ENCODE measurements around the gene DISP3.

- TF ChIP-seq KDM1A (IDR thresholded peaks at IDR 0.05) (no peak), NFRKB (IDR thresholded peaks at IDR 0.05; ENCODE audit: low read depth) (no peak), RNF219 (CRISPR knock-in tag; IDR thresholded peaks at IDR 0.05) (no peak), ZNF444 (CRISPR knock-in tag; IDR thresholded peaks at IDR 0.05) (no peak), NR1H2 (CRISPR knock-in tag; IDR thresholded peaks at IDR 0.05) (no peak), NCOA6 (IDR thresholded peaks at IDR 0.05) (no peak), BHLHE40 (IDR thresholded peaks at IDR 0.05; ENCODE audit: low read length) (no peak), IRF1 (CRISPR knock-in tag; IDR thresholded peaks at IDR 0.05; ENCODE audit: borderline replicate concordance) (no peak)
- TF ChIP-seq, protein P1, sequence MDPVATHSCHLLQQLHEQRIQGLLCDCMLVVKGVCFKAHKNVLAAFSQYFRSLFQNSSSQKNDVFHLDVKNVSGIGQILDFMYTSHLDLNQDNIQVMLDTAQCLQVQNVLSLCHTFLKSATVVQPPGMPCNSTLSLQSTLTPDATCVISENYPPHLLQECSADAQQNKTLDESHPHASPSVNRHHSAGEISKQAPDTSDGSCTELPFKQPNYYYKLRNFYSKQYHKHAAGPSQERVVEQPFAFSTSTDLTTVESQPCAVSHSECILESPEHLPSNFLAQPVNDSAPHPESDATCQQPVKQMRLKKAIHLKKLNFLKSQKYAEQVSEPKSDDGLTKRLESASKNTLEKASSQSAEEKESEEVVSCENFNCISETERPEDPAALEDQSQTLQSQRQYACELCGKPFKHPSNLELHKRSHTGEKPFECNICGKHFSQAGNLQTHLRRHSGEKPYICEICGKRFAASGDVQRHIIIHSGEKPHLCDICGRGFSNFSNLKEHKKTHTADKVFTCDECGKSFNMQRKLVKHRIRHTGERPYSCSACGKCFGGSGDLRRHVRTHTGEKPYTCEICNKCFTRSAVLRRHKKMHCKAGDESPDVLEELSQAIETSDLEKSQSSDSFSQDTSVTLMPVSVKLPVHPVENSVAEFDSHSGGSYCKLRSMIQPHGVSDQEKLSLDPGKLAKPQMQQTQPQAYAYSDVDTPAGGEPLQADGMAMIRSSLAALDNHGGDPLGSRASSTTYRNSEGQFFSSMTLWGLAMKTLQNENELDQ (CRISPR knock-in tag; IDR thresholded peaks at IDR 0.05; ENCODE audit: borderline replicate concordance) = no peak
- TF ChIP-seq, protein P2, sequence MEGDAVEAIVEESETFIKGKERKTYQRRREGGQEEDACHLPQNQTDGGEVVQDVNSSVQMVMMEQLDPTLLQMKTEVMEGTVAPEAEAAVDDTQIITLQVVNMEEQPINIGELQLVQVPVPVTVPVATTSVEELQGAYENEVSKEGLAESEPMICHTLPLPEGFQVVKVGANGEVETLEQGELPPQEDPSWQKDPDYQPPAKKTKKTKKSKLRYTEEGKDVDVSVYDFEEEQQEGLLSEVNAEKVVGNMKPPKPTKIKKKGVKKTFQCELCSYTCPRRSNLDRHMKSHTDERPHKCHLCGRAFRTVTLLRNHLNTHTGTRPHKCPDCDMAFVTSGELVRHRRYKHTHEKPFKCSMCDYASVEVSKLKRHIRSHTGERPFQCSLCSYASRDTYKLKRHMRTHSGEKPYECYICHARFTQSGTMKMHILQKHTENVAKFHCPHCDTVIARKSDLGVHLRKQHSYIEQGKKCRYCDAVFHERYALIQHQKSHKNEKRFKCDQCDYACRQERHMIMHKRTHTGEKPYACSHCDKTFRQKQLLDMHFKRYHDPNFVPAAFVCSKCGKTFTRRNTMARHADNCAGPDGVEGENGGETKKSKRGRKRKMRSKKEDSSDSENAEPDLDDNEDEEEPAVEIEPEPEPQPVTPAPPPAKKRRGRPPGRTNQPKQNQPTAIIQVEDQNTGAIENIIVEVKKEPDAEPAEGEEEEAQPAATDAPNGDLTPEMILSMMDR (IDR thresholded peaks at IDR 0.05 in 2 of 3, conservative IDR thresholded peaks at IDR 0.05 in 1 of 3; ENCODE audit: insufficient read depth in 2 of 3, low read depth in 1 of 3, low read length in 3 of 3) = no peak
- TF ChIP-seq, protein P3, sequence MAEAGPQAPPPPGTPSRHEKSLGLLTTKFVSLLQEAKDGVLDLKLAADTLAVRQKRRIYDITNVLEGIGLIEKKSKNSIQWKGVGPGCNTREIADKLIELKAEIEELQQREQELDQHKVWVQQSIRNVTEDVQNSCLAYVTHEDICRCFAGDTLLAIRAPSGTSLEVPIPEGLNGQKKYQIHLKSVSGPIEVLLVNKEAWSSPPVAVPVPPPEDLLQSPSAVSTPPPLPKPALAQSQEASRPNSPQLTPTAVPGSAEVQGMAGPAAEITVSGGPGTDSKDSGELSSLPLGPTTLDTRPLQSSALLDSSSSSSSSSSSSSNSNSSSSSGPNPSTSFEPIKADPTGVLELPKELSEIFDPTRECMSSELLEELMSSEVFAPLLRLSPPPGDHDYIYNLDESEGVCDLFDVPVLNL (CRISPR knock-in tag; IDR thresholded peaks at IDR 0.05; ENCODE audit: low read depth) = no peak
Measured at GRCh38 chr1:11443961-11444658, 34.8 kb upstream of the DISP3 start.
